HepG2 (cell line): ENCODE measurements around the gene WNT7B. TPM values are rescaled to one million over a fixed set of nuclear protein-coding genes. Genes with fewer than 3 reads are reported as not detected.

Experiments
- ATAC-seq: fragments of 200-7000 bp; cut with Tn5 transposase; 3 replicates; pipeline ENCODE4 v1.9.1; 2020; ENCODE audit warnings: mild to moderate bottlenecking, moderate library complexity
- BruUV-seq: library from RNA; stranded (reverse); fragments of 400-500 nt; replicated peaks from 2 replicates; lab custom pipeline; 2021; lab: Mats Ljungman, UMichigan
- CTCF ChIA-PET: fragments of 300-600 bp; formaldehyde crosslinking; extraction: SDS; loops from one replicate; lab custom pipeline; 2021; ENCODE audit warnings: low total read pairs, inconsistent platforms, low intra/inter-chr PET ratio; lab: Yijun Ruan, JAX
- POLR2A ChIA-PET: fragments of 350-600 bp; sonication (Branson Sonifier 250); formaldehyde crosslinking; loops from one replicate; lab custom pipeline; 2020; ENCODE audit warnings: antibody characterized with exemption, inconsistent platforms; lab: Yijun Ruan, JAX
- DNase-seq: peaks from one replicate; pipeline ENCODE4 v3.0.0-alpha.2; 2015; ENCODE audit warnings: low spot score
- FAIRE-seq: peaks from 3 replicates; lab custom pipeline; 2011; peaks lifted over from hg19 to GRCh38; lab: Jason Lieb, UNC
- H2AFZ ChIP-seq: one replicate; pipeline ENCODE4 v1.6.1; 2011; ENCODE audit warnings: low read length, inconsistent platforms
- H3K27ac ChIP-seq: fragments of 300-600 bp; 3 replicates; pipeline ENCODE4 v1.8.0; 2011; ENCODE audit warnings: mixed run types, mild to moderate bottlenecking, mixed read lengths, low read length, inconsistent platforms; ENCODE audit not compliant: insufficient read depth; ENCODE audit errors: extremely low read length
- H3K27me3 ChIP-seq, 2 experiments: fragments of 200-600 bp in 1 of 2; 2 replicates in 1 of 2; 3 replicates in 1 of 2; pipeline versions ENCODE4 v1.6.0 to v1.8.0; 2011; ENCODE audit warnings: low read length in 2 of 2, mild to moderate bottlenecking in 2 of 2, moderate library complexity in 2 of 2, inconsistent platforms in 1 of 2; ENCODE audit not compliant: insufficient read depth in 2 of 2, control insufficient read depth in 1 of 2
- H3K36me3 ChIP-seq, 2 experiments: fragments of 200-600 bp in 1 of 2; replicated peaks in 1 of 2; 2 replicates in 1 of 2; 3 replicates in 1 of 2; pipeline versions ENCODE4 v1.5.1 to v1.8.0; 2011; ENCODE audit warnings: low read length in 2 of 2, inconsistent platforms in 1 of 2; ENCODE audit not compliant: insufficient read depth in 2 of 2, control insufficient read depth in 1 of 2
- H3K4me1 ChIP-seq: 2 replicates; pipeline ENCODE4 v1.5.1; 2012; ENCODE audit warnings: low read length, inconsistent platforms; ENCODE audit not compliant: insufficient read depth
- H3K4me2 ChIP-seq: 2 replicates; pipeline ENCODE4 v1.6.0; 2011; ENCODE audit warnings: low read depth, low read length, inconsistent platforms
- H3K4me3 ChIP-seq, 3 experiments: fragments of 200-600 bp in 1 of 3; sonication (generic), shearing (Covaris generic) in 1 of 3; replicated peaks in 1 of 3; 2 replicates each; pipeline ENCODE4 v1.5.1; 2011 to 2016; ENCODE audit warnings: low read length in 3 of 3, inconsistent platforms in 2 of 3, low read depth in 2 of 3, mild to moderate bottlenecking in 2 of 3, control low read depth in 1 of 3, mixed read lengths in 1 of 3; ENCODE audit not compliant: insufficient read depth in 1 of 3
- H3K79me2 ChIP-seq: one replicate; pipeline ENCODE4 v1.6.1; 2011; ENCODE audit warnings: low read length, inconsistent platforms; ENCODE audit not compliant: insufficient read depth
- H3K9ac ChIP-seq: 2 replicates; pipeline ENCODE4 v1.6.0; 2011; ENCODE audit warnings: mild to moderate bottlenecking, low read depth, low read length, inconsistent platforms; ENCODE audit not compliant: insufficient read depth
- H3K9me3 ChIP-seq: 2 replicates; pipeline ENCODE4 v1.5.1; 2012; ENCODE audit warnings: mild to moderate bottlenecking, low read length
- H4K20me1 ChIP-seq: 2 replicates; pipeline ENCODE4 v1.6.0; 2011; ENCODE audit warnings: inconsistent platforms, mild to moderate bottlenecking, low read length, moderate library complexity; ENCODE audit not compliant: insufficient read depth
- ADNP ChIP-seq: sonication (generic); formaldehyde crosslinking; IDR thresholded peaks from 2 replicates; pipeline ENCODE4 v1.4.0; 2020; ENCODE audit warnings: missing genetic modification reagents
- RBAK ChIP-seq: sonication (generic); formaldehyde crosslinking; IDR thresholded peaks from 2 replicates; pipeline ENCODE4 v1.5.1; 2020; ENCODE audit warnings: mild to moderate bottlenecking, missing genetic modification reagents
- ZNF629 ChIP-seq: sonication (generic); formaldehyde crosslinking; conservative IDR thresholded peaks from 2 replicates; pipeline ENCODE4 v1.5.0; 2020; ENCODE audit warnings: missing genetic modification reagents
- ZNF720 ChIP-seq: sonication (generic); formaldehyde crosslinking; IDR thresholded peaks from 2 replicates; pipeline ENCODE4 v1.4.0; 2020; ENCODE audit warnings: missing genetic modification reagents
- ZSCAN29 ChIP-seq: sonication (generic); formaldehyde crosslinking; conservative IDR thresholded peaks from 2 replicates; pipeline ENCODE4 v1.4.0; 2020; ENCODE audit warnings: mild to moderate bottlenecking, missing genetic modification reagents
- WGBS: methylation state at CpG from one replicate; pipeline ENCODE4 v1.1.6; 2017; ENCODE audit warnings: low lambda C conversion rate; 5-methylcytosine and 5-hydroxymethylcytosine counted together
- in situ Hi-C: cut with HindIII; loops from 2 replicates; pipeline ENCODE4 v1.10.0; 2017; ENCODE audit warnings: low pct_unique_long_range_greater_than_20kb; ENCODE audit not compliant: extremely low pct_ligation_motif_present
- intact Hi-C: fragments of 100-400 bp; cut with micrococcal nuclease; formaldehyde crosslinking; loops from one replicate; pipeline ENCODE4 v1.10.0; 2022; ENCODE audit not compliant: unreplicated experiment
- polyA plus RNA-seq, 8 experiments: library from polyadenylated mRNA; depleted of rRNA in 3 of 8; stranded (reverse) in 7 of 8; unstranded in 1 of 8; fragments of >200 nt; fragmentation: Illumina TruSeq in 4 of 8; extraction: Trizol in 4 of 8; gene quantifications; 2 replicates each; pipeline versions ENCODE4 v1.2.1 to v1.2.3, GENCODE V29; 2011 to 2016; ENCODE audit warnings: low read depth in 4 of 8, missing spikeins in 1 of 8, mixed read lengths in 1 of 8; ENCODE audit not compliant: insufficient read depth in 1 of 8
- total RNA-seq, 5 experiments: library from RNA; depleted of rRNA; stranded (reverse); fragments of >200 nt; fragmentation: Illumina TruSeq; extraction: Trizol; gene quantifications; 2 replicates each; pipeline ENCODE4 v1.2.3, GENCODE V29; 2016; ENCODE audit warnings: low read depth in 1 of 5
- TF ChIP-seq, protein P1 (sequence below): fragments of 450-650 bp; IDR thresholded peaks from 2 replicates; pipeline ENCODE4 v1.6.1; 2017
- TF ChIP-seq, protein P2 (sequence below): sonication (generic); formaldehyde crosslinking; IDR thresholded peaks from 2 replicates; pipeline ENCODE4 v1.4.0; 2020; ENCODE audit warnings: missing genetic modification reagents
- TF ChIP-seq, protein P3 (sequence below): IDR thresholded peaks from 2 replicates; pipeline ENCODE4 v1.6.1; 2016; ENCODE audit warnings: missing genetic modification reagents, missing compliant biosample characterization

The WNT7B gene
- total and polyA plus RNA-seq, 2 of the 13 experiments (the other 11 are each of a cell fraction or from before 2014, with no cell fraction given) = 0.09 TPM; not detected in 1

- no peaks in the 10 kb centered on the region for H3K9me3 ChIP-seq
- ATAC-seq (no peak), FAIRE-seq (no peak), DNase-seq (no peak)
- H3K9ac ChIP-seq = no peak overlapping the region
- in situ Hi-C loops (no loop called here), intact Hi-C loops (no loop called here)
- no peak overlapping the region for H2AFZ ChIP-seq
- no peak overlapping the region for H3K27ac ChIP-seq
- 50% methylated on average over 2 of the region's 33 CpGs for WGBS
- no peaks in the 10 kb centered on the region for H3K79me2 ChIP-seq
- H3K4me2 ChIP-seq = no peak overlapping the region
- BruUV-seq = no TSS peak
- peaks cover 14% of the 10 kb centered on the region for H3K4me1 ChIP-seq
- TF ChIP-seq, protein P1, sequence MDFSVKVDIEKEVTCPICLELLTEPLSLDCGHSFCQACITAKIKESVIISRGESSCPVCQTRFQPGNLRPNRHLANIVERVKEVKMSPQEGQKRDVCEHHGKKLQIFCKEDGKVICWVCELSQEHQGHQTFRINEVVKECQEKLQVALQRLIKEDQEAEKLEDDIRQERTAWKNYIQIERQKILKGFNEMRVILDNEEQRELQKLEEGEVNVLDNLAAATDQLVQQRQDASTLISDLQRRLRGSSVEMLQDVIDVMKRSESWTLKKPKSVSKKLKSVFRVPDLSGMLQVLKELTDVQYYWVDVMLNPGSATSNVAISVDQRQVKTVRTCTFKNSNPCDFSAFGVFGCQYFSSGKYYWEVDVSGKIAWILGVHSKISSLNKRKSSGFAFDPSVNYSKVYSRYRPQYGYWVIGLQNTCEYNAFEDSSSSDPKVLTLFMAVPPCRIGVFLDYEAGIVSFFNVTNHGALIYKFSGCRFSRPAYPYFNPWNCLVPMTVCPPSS = no peak
- TF ChIP-seq, protein P2, sequence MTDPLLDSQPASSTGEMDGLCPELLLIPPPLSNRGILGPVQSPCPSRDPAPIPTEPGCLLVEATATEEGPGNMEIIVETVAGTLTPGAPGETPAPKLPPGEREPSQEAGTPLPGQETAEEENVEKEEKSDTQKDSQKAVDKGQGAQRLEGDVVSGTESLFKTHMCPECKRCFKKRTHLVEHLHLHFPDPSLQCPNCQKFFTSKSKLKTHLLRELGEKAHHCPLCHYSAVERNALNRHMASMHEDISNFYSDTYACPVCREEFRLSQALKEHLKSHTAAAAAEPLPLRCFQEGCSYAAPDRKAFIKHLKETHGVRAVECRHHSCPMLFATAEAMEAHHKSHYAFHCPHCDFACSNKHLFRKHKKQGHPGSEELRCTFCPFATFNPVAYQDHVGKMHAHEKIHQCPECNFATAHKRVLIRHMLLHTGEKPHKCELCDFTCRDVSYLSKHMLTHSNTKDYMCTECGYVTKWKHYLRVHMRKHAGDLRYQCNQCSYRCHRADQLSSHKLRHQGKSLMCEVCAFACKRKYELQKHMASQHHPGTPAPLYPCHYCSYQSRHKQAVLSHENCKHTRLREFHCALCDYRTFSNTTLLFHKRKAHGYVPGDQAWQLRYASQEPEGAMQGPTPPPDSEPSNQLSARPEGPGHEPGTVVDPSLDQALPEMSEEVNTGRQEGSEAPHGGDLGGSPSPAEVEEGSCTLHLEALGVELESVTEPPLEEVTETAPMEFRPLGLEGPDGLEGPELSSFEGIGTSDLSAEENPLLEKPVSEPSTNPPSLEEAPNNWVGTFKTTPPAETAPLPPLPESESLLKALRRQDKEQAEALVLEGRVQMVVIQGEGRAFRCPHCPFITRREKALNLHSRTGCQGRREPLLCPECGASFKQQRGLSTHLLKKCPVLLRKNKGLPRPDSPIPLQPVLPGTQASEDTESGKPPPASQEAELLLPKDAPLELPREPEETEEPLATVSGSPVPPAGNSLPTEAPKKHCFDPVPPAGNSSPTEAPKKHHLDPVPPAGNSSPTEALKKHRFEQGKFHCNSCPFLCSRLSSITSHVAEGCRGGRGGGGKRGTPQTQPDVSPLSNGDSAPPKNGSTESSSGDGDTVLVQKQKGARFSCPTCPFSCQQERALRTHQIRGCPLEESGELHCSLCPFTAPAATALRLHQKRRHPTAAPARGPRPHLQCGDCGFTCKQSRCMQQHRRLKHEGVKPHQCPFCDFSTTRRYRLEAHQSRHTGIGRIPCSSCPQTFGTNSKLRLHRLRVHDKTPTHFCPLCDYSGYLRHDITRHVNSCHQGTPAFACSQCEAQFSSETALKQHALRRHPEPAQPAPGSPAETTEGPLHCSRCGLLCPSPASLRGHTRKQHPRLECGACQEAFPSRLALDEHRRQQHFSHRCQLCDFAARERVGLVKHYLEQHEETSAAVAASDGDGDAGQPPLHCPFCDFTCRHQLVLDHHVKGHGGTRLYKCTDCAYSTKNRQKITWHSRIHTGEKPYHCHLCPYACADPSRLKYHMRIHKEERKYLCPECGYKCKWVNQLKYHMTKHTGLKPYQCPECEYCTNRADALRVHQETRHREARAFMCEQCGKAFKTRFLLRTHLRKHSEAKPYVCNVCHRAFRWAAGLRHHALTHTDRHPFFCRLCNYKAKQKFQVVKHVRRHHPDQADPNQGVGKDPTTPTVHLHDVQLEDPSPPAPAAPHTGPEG (CRISPR knock-in tag) = no peak
- TF ChIP-seq ZSCAN29 (CRISPR knock-in tag) (no peak), ZNF629 (CRISPR knock-in tag) (peak; percentile 86; the same call in 1 of the 2 replicates), ZNF720 (CRISPR knock-in tag) (no peak), ADNP (CRISPR knock-in tag) (no peak), RBAK (CRISPR knock-in tag) (no peak)
- TF ChIP-seq, protein P3, sequence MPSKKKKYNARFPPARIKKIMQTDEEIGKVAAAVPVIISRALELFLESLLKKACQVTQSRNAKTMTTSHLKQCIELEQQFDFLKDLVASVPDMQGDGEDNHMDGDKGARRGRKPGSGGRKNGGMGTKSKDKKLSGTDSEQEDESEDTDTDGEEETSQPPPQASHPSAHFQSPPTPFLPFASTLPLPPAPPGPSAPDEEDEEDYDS (CRISPR knock-in tag) = no peak
- POLR2A ChIA-PET = no interaction called here
- H3K4me3 ChIP-seq = no peak overlapping the region
- no peaks in the 10 kb centered on the region for H3K36me3 ChIP-seq
- peaks cover 19 to 74% of the 10 kb centered on the region in 2 experiments for H3K27me3 ChIP-seq
- CTCF ChIA-PET = no interaction called here
- H4K20me1 ChIP-seq = 0 out of 2 replicates have a peak, but pooled peaks cover 2% of the 10 kb centered on the region
Measured at GRCh38 chr22:45905924-45906865, 70.8 kb downstream of the WNT7B start.
